Stimulated activated CD4-positive, alpha-beta T cell treated with anti-CD3 and anti-CD28 coated beads, Interleukin-4, amount 100 ng/mL, for 4 hours (primary cell): Measurements from ENCODE around the gene PSMG3.

Experiments
- DNase-seq, 2 experiments: peaks; one replicate each; pipeline ENCODE4 v3.0.0-alpha.2; 2020

The PSMG3 gene

GRCh38 chr7:1578513-1578912 is 8.7 kb upstream of the PSMG3 start:
- no peak for DNase-seq

GRCh38 chr7:1576521-1577253 is 6.9 kb upstream of the PSMG3 start:
- DNase-seq: no peak

GRCh38 chr7:1575809-1576208 is 6.0 kb upstream of the PSMG3 start:
- DNase-seq: no peak

GRCh38 chr7:1572111-1572822 is 2.4 kb upstream of the PSMG3 start:
- no peak for DNase-seq

- DNase-seq: no peak
Observed at GRCh38 chr7:1569440-1569832, 396 bp downstream of the PSMG3 start.

GRCh38 chr7:1569016-1569415 is 816 bp downstream of the PSMG3 start:
- no peak for DNase-seq

- DNase-seq: no peak
Observed at GRCh38 chr7:1567896-1568510, 1.8 kb downstream of the PSMG3 start.

- no peak for DNase-seq
Observed at GRCh38 chr7:1567049-1567771, 2.6 kb downstream of the PSMG3 start.

GRCh38 chr7:1566687-1567048 is 3.2 kb downstream of the PSMG3 start:
- DNase-seq: no peak

- no peak for DNase-seq
Observed at GRCh38 chr7:1564603-1565022, 5.2 kb downstream of the PSMG3 start.

GRCh38 chr7:1563981-1564602 is 5.7 kb downstream of the PSMG3 start:
- DNase-seq: no peak

- no peak for DNase-seq
Observed at GRCh38 chr7:1562597-1563051, 7.2 kb downstream of the PSMG3 start.

GRCh38 chr7:1562116-1562515 is 7.7 kb downstream of the PSMG3 start:
- DNase-seq: no peak

- no peak for DNase-seq
Observed at GRCh38 chr7:1561036-1561940, 8.5 kb downstream of the PSMG3 start.

- DNase-seq: no peak
Observed at GRCh38 chr7:1560620-1561031, 9.2 kb downstream of the PSMG3 start.

- DNase-seq: no peak
Observed at GRCh38 chr7:1559626-1560590, 9.9 kb downstream of the PSMG3 start.

GRCh38 chr7:1558841-1559625 is 10.8 kb downstream of the PSMG3 start:
- DNase-seq: no peak

- DNase-seq: no peak
Observed at GRCh38 chr7:1558181-1558811, 11.5 kb downstream of the PSMG3 start.

- no peak for DNase-seq
Observed at GRCh38 chr7:1557771-1558170, 12.1 kb downstream of the PSMG3 start.
